Stimulated activated naive CD8-positive, alpha-beta T cell treated with anti-CD3 and anti-CD28 coated beads, Interleukin-15, Interleukin-2, amounts not matched to agents 100 ng/mL and 50 ng/mL, for 24 hours (primary cell): Measurements from ENCODE around the gene CD81.
"Not testable (repeated sequence)": the region's sequence is repeated elsewhere in the genome, so short reads cannot be mapped to it uniquely, and the experiment has no call there.

ENCODE experiments used
- H3K27ac Mint-ChIP-seq: one replicate; pipeline ENCODE4 v1.8.0; 2021; ENCODE audit warnings: mild to moderate bottlenecking, mixed read lengths
- H3K27me3 Mint-ChIP-seq: one replicate; pipeline ENCODE4 v1.8.0; 2021; ENCODE audit warnings: mixed read lengths
- H3K36me3 Mint-ChIP-seq: one replicate; pipeline ENCODE4 v1.8.0; 2021; ENCODE audit warnings: low read depth, mixed read lengths
- H3K4me1 Mint-ChIP-seq: one replicate; pipeline ENCODE4 v1.8.0; 2021; ENCODE audit warnings: low read depth, mixed read lengths
- H3K4me3 Mint-ChIP-seq: one replicate; pipeline ENCODE4 v1.8.0; 2021; ENCODE audit warnings: mild to moderate bottlenecking, mixed read lengths
- H3K9me3 Mint-ChIP-seq: one replicate; pipeline ENCODE4 v1.8.0; 2021; ENCODE audit warnings: mixed read lengths

Gene CD81

GRCh38 chr11:2363577-2364370 is 13.3 kb upstream of the CD81 start:
- Mint-ChIP-seq H3K4me3 (no peak overlapping the region), H3K4me1 (no peaks in the 10 kb centered on the region), H3K9me3 (no peaks in the 10 kb centered on the region), H3K36me3 (no peaks in the 10 kb centered on the region), H3K27me3 (no peaks in the 10 kb centered on the region), H3K27ac (no peak overlapping the region)

GRCh38 chr11:2364386-2364785 is 12.7 kb upstream of the CD81 start:
- H3K27me3 Mint-ChIP-seq, H3K36me3 Mint-ChIP-seq, H3K4me3 Mint-ChIP-seq, H3K27ac Mint-ChIP-seq, H3K9me3 Mint-ChIP-seq, H3K4me1 Mint-ChIP-seq: not testable (repeated sequence)

GRCh38 chr11:2365571-2366210 is 11.4 kb upstream of the CD81 start:
- Mint-ChIP-seq H3K9me3 (no peaks in the 10 kb centered on the region), H3K36me3 (no peaks in the 10 kb centered on the region), H3K27me3 (no peaks in the 10 kb centered on the region), H3K4me3 (no peak overlapping the region), H3K27ac (no peak overlapping the region), H3K4me1 (no peaks in the 10 kb centered on the region)

- Mint-ChIP-seq H3K27ac (no peak overlapping the region), H3K4me3 (no peak overlapping the region), H3K9me3 (no peaks in the 10 kb centered on the region), H3K27me3 (no peaks in the 10 kb centered on the region), H3K36me3 (no peaks in the 10 kb centered on the region), H3K4me1 (no peaks in the 10 kb centered on the region)
Observed at GRCh38 chr11:2366276-2366675, 10.8 kb upstream of the CD81 start.

- Mint-ChIP-seq H3K9me3 (no peaks in the 10 kb centered on the region), H3K27me3 (no peaks in the 10 kb centered on the region), H3K27ac (no peak overlapping the region), H3K36me3 (no peaks in the 10 kb centered on the region), H3K4me1 (no peaks in the 10 kb centered on the region), H3K4me3 (no peak overlapping the region)
Observed at GRCh38 chr11:2366733-2367132, 10.4 kb upstream of the CD81 start.

GRCh38 chr11:2367266-2368160 is 9.6 kb upstream of the CD81 start:
- H3K4me3 Mint-ChIP-seq = no peak overlapping the region
- no peaks in the 10 kb centered on the region for H3K4me1 Mint-ChIP-seq
- no peak overlapping the region for H3K27ac Mint-ChIP-seq
- H3K27me3 Mint-ChIP-seq = no peaks in the 10 kb centered on the region
- H3K9me3 Mint-ChIP-seq = no peaks in the 10 kb centered on the region
- no peaks in the 10 kb centered on the region for H3K36me3 Mint-ChIP-seq

GRCh38 chr11:2368178-2368850 is 8.8 kb upstream of the CD81 start:
- Mint-ChIP-seq H3K27me3 (no peaks in the 10 kb centered on the region), H3K36me3 (no peaks in the 10 kb centered on the region), H3K27ac (no peak overlapping the region), H3K4me3 (no peak overlapping the region), H3K9me3 (no peaks in the 10 kb centered on the region), H3K4me1 (no peaks in the 10 kb centered on the region)

- H3K9me3 Mint-ChIP-seq = no peaks in the 10 kb centered on the region
- no peaks in the 10 kb centered on the region for H3K27me3 Mint-ChIP-seq
- H3K27ac Mint-ChIP-seq = no peak overlapping the region
- H3K4me1 Mint-ChIP-seq = no peaks in the 10 kb centered on the region
- H3K36me3 Mint-ChIP-seq = no peaks in the 10 kb centered on the region
- H3K4me3 Mint-ChIP-seq = no peak overlapping the region
Observed at GRCh38 chr11:2368851-2369180, 8.3 kb upstream of the CD81 start.

GRCh38 chr11:2369320-2369719 is 7.8 kb upstream of the CD81 start:
- Mint-ChIP-seq H3K4me1 (no peaks in the 10 kb centered on the region), H3K27ac (no peak overlapping the region), H3K36me3 (no peaks in the 10 kb centered on the region), H3K9me3 (no peaks in the 10 kb centered on the region), H3K27me3 (no peaks in the 10 kb centered on the region), H3K4me3 (no peak overlapping the region)

GRCh38 chr11:2369896-2370295 is 7.2 kb upstream of the CD81 start:
- Mint-ChIP-seq H3K4me1 (no peaks in the 10 kb centered on the region), H3K36me3 (no peaks in the 10 kb centered on the region), H3K27me3 (no peaks in the 10 kb centered on the region), H3K4me3 (no peak overlapping the region), H3K9me3 (no peaks in the 10 kb centered on the region), H3K27ac (no peak overlapping the region)

GRCh38 chr11:2374456-2375201 is 2.5 kb upstream of the CD81 start:
- Mint-ChIP-seq H3K9me3 (no peaks in the 10 kb centered on the region), H3K27ac (no peak overlapping the region), H3K27me3 (no peaks in the 10 kb centered on the region), H3K36me3 (no peaks in the 10 kb centered on the region), H3K4me3 (no peak overlapping the region), H3K4me1 (peaks cover 10% of the 10 kb centered on the region)

- Mint-ChIP-seq H3K27ac (no peak overlapping the region), H3K9me3 (no peaks in the 10 kb centered on the region), H3K36me3 (no peaks in the 10 kb centered on the region), H3K4me3 (no peak overlapping the region), H3K27me3 (no peaks in the 10 kb centered on the region), H3K4me1 (peaks cover 16% of the 10 kb centered on the region)
Observed at GRCh38 chr11:2375341-2375853, 1.7 kb upstream of the CD81 start.

- peak overlapping the region; percentile 41 for H3K4me3 Mint-ChIP-seq
- no peaks in the 10 kb centered on the region for H3K36me3 Mint-ChIP-seq
- H3K9me3 Mint-ChIP-seq = no peaks in the 10 kb centered on the region
- no peaks in the 10 kb centered on the region for H3K27me3 Mint-ChIP-seq
- H3K4me1 Mint-ChIP-seq = peaks cover 22% of the 10 kb centered on the region
- peak overlapping the region; percentile 49 for H3K27ac Mint-ChIP-seq
Observed at GRCh38 chr11:2375964-2376551, 1.1 kb upstream of the CD81 start.
